Measurements from ENCODE around the gene NAV2.
"Not testable (repeated sequence)": the region's sequence is repeated elsewhere in the genome, so short reads cannot be mapped to it uniquely, and the experiment has no call there.

Gene NAV2

DNA sequence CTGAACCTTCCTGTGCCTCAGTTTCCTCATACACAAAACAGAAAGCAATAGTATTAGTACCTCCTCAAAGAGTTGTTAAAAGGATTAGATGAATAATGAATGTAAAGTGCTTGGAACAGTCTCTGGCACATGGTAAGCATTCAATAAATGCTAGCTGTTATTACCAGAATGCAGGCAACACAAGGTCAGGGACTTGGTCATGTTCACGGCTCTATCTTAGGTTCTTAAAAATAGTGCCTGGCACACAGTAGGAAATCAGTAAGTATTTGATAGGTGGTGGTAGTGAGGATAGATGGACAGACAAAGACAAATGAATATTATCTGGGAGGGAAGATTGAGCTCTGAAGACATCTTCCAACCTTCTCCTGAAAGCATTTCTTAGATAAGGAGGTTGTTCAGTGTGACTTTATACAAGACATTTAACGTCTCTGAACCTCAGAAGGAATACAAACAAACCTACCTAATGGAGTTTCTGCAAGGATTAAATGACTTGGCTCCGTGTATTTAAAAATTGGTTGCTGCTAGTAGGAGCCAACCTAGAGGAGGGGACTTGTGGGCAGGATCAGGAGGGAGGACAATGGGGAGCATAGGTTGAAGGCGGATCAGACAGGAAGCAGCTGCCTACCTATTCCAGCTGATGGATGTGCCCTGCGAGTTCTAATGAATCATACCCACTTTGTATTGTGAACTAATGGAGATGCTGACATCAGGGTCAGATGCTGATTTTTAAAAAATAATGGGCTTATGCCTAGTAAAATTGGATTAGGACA, 353.6 kb downstream of the NAV2 start:
- no peak for DNase-seq

DNA sequence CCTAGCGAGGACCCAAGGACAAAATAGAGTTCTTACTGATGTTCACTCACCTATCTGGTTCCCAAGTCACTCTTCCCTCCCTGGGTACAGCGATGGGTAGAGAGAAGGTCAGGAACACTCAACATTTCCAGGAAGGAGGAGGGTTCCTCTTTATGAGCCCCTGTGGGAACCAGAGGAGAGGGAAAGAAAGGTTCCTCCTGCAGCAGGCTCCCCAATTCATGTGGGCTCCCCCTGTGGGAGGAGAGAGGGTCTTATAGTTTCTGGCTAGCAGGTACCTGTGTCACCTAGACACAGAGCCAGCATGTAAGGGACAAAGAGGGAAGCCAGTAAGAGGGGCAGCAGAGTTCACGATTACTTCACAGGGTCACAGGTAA, 354.1 kb downstream of the NAV2 start:
- DNase-seq: no peak

DNA sequence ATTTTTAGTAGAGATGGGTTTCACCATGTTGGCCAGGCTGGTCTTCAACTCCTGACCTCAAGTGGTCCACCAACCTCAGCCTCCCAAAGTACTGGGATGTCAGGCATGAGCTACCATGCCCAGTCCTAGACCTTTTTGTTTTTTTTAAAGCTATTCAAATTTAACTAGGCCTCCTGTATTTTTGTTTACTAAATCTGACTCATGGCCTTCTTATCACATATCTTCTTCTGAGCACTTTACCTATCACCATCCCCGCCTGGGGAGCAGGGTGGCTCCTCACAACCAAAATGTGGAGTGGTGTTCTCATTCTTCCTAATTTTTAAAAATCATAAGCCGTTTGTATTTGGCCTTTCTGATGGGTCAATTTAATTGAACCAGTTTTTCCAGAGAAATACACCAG, 355.0 kb downstream of the NAV2 start:
- no peak for DNase-seq

DNA sequence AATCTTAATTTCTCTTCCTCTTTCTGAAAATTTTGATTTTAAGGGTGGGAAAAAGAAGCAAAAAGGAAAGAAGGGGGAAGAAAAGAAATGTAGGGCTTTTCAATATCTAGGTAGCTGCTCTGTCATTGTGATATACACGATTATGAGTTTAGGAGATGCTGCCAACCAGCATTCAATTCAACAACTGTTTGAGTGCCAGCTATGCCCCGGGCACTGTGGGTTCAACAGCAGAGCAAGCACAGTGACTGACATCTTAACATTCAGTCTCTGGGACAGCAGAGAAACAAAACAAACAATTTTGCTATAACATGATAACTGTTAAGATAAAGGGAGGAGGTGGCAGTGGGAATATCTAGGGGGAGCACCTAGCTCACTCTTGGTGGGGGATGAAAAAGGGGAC, 356.1 kb downstream of the NAV2 start:
- no peak for DNase-seq

DNA sequence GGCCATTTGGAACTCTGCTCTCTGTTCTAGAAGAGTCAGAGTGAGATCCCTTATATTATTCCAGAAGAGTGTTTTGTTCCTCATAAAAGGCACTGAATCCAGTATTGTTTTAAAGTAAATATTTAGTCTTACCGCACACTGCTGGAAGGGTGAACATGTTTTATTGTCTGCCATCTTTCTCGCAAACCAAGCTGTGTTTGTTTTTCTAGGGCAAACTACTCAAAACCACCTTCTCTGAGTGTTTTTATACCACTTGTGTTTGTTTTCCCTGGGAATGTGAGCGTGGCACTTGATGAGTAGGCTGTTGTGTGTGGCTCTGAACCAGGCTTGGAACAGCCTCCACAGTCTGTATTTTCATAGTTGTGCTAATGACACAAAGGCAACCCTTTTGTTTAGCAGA, 357.8 kb downstream of the NAV2 start:
- no peak for DNase-seq

DNA sequence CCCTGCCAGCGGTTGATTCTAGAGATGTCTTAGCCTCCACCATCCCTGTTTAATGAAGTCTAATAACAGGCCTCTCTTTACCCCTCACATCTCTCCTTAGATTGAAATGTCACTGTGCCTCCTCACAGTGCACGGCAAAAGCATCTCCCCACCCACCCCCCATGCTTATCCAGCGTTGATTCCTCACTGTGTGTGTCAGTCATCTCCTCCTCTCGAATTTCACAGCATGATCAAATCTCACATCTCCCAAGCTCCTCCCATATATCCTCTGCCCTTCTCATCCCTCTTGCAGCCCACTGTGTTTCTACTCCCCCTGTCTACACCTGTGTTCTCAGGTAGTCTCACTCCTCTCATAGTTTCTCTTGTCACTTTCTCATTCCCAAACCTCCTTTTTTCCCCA, 363.0 kb downstream of the NAV2 start:
- DNase-seq: no peak

DNA sequence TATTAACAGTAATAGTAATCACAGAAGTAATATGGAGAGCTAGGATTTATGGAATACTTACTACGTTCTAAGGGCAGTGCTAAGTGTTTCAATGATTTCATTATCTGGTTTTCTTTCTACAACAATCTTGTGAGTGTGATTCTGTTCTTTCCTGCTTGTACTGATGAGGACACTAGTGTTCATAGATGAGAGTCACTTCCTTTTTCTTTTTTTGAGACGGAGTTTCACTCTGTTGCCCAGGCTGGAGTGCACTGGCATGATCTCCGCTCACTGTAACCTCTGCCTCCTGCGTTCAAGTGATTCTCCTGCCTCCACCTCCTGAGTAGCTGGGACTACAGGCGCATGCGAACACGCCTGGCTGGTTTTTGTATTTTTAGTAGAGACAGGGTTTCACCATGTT, 366.2 kb downstream of the NAV2 start:
- DNase-seq: no peak

DNA sequence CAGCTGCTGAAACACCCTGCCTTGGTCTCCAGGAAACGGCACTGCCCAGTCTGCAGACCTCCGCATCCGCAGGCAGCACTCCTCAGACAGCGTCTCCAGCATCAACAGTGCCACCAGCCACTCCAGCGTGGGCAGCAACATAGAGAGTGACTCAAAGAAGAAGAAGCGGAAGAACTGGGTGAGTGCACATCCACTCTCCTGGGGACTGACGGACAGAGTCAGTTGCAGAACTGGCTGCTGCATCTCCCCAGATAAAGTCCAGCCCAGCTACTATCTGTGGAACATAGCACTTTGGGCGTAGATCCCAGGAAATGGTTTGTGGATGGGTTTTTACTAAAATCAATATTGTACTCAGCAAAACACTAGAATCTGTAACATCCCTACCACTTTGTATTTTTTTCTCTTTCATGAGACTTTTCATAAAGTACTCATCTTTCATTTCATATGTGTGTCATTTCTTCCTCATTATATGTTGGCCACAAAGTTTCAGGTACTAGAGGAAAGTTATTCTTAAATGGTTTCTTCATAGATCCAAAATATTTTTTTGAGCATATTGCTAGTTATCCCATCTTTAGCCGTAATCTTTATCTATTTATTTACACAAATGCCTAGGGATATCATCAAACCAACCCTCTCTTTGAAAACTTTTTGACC, 367.5 kb downstream of the NAV2 start:
- DNase-seq: no peak

DNA sequence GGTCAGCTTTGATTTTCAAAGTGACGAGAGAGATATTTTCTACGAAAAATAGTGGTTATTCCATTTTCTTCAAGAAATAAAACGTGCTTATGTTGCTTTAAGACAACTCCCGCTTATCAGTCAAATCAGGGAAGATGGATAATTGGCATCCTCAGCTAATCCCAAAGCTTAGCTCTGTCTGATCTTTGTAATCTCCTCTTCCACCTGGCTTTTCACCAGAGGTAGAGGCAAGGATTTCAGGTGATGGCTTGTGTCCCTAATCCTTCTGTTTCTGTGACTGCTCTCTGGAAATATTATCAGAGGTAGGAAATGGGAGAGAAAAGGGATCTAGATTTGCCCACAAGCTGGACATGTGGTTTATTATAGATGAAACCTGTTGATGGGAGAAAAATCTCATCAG, 368.7 kb downstream of the NAV2 start:
- DNase-seq: no peak

DNA sequence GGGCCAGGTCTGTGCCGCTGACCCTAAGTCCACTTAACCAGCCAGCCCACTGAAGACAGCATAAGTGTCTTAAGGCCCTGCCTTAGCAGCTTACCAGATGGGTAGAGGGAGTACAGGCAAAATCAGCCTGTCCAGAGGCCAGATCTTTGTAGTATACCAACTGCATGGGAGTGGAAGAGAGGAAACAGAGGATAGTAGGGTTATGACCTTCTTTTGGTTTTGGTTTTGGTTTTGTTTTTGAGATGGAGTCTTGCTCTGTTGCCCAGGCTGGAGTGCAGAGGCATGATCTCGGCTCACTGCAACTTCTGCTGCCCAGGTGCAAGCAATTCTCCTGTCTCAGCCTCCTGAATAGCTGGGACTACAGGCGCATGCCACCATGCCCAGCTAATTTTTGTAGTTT, 371.2 kb downstream of the NAV2 start:
- DNase-seq: not testable (repeated sequence)

DNA sequence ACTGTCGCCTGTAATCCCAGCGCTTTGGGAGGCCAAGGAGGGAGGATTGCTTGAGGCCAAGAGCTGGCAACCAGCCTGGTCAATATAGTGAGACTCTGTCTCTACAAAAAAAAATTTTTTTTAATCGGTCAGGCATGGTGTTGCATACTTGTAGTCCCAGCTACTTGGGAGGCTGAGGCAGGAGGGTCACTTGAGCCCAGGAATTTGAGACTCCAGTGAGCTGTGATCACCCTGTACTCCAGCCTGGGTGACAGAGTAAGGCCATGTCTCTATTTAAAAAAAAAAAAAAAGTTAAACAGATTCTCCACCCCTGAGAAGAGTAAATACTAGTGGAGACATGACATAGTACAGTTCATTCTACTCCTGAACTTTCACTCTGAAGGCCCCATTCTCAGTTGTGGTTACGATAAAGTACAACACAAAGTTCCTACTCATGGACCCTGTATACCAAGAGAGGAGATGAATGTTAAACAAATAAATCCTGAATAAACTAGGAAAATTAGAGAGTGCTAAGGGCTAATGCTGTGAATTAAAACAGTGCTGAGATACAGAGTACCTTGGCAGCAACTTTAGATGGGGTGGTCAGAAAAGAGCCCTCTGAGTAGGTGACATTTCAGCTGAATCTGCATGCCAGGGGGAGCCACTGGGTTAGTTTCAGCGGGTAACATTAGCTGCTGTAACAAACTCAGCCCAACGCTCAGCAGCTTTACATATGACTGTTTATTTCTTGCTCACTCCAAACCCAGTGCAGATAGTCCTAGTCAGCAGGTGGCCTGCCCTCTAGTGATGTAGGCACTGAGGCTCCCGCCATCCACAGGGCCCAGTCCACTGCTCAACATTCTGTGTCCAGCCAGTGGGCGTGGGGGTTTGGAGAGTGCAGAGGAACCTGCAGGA, 372.5 kb downstream of the NAV2 start:
- no peak for DNase-seq

DNA sequence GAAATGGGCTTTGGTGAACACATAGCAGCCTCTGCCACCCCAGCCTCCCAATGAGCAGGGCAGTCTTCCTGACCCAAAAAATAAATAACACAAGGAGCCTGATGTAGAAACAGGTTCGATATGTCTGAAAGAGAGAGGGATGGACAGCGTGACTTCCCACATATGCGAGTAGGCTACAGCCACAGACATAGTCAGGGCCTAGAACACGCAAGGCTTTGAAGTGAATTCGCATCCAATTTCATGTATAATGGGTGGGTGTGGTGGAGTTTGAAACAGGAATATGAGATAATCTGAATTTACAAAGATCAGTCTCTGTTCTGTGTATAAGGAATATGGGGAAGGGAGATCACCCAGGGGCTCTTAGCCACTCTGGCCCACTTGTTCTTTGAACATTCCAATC, 373.3 kb downstream of the NAV2 start:
- DNase-seq: no peak

DNA sequence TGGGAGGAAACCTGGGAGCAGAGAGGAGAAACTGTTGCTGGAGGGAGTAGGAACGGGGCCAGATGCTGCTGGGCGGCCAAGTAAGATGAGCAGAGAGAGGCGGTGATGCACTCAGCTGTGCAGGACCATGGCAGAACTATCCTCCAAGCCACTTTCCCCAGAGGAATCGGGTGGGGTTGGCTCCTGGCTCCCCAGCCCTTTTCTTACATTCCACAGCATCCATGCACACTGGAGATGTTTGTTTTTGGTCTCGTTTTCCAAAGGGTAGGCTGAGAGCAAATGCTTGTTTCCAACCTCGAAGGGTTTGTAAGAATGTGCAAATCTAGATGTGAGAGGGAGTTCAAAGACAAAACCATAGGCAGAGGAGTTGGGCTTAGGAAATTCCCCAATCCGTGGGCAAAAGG, 374.5 kb downstream of the NAV2 start:
- no peak for DNase-seq

DNA sequence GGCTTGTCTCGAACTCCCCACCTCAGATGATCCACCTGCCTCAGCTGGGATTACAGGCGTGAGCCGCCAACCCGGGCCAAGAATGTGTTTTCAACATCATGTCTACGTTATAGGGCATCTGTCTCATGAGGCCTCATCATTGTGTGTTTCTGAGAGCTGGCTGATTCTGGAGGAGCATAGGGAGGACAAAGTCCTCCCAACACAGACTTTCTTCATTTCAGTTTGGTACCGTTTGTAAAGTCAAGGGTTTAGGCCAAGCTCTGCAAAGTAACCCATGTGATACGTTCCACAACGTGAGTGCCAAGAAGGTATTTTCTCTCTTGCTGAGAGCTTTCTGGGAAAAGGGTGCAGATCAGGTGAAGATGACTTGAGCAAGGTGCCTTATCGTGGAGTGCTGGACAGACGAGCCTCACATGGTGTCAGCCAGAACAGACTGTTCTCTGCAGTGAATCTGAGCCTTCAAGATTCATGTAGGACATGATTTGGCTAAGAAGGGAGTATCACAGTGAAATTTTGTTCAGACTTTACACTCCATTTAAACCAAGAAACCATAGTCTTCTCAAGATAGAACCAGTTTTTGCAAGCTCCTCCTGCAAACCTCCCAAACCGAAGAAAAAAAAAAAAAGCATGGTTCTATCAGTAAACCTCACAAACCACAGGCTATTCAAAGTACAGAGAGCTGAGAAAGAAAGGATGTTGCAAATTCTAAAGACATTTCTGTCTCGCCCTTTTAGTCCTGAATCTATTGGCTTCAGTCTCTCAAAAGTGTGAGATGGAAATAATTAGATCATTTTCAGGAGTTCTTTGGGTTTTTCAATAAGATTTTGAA, 376.0 kb downstream of the NAV2 start:
- DNase-seq: no peak

DNA sequence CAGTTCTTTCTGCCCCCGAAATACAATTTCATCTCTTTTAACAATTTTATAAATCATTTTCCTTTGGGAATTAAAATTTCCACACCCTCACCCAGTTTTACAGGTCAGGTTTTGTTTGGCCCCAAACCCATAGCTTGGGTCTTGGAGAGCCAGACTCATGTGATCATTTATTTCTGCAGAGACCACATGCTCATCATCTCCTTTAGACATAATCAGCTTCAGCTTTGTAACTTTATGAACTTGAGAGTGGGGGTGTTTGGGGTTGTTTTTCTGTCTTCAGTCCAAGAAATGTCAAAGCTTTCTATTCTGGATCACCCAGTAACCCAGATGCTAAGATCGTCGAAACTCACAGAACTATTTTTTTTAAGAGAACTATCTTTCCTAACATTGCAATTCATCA, 376.7 kb downstream of the NAV2 start:
- no peak for DNase-seq

DNA sequence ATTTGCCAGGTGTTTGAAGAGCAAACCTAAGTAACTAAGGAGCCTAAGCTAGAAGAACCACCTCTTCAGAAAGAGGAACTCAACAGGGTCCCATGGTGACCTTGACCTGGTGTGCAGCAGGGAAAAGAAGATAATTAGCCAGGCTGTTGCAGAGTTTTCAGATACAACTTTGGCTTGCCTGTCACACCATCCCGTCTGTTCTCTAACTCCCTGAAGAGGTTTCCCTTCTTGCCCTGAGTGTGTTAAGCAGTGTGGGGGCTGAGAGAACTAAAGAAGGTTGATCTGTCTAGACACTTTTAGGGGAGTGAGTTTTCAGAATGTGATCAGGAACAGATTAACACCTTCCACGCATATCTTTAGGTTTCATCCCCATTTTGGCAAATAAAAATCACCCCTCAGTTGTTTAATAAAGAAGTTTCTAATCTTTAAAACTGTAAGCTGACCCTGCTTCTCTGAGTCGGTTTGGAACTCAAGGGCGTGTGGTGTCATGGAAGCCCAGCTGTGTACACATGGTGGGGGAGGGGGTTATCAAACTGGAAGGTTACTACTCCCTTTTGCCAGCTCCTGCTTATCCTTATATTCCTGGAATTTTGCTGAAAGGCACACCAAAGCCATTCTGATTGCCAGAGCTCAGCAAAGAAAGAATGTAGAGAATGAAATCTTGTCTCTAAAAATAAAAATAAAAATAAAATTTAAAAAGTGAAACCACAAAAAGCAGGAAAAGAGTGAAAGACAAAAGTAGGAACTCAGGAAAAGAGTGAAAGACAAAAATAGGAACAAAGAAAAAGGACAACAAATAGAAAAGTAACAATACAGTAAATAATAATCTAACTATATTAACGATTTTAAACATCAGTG, 377.4 kb downstream of the NAV2 start:
- no peak for DNase-seq

DNA sequence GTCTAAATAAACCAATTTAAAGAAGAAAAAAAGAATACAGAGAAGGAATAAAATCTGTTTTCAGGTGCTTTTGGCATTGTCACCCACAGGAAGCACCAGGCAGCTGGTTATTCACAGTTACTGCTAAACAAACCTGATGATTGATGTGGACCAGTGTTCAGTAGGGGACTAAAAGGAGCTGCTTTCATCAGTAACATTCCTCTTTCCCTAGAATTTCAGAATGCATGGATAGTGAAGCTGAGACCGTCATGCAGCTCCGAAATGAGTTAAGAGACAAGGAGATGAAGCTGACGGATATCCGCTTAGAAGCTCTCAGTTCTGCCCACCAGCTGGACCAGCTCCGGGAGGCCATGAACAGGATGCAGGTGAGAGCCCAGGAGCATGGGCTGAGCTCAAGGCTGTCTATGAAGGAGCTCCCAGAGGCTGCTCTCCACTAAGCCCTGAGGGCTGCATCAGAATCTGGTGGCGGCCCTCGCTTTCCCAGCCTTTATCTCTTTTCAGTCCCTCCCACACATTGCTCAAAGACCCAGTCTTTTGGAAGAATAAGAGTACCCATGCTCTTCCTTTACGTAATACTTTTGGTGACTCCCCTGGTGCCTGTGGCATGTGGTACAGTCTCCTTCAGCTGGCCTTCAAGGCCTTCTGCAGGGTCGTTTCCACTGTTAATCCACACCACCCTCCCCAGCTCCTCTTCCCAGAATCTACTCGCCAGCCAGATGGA, 378.2 kb downstream of the NAV2 start:
- no peak for DNase-seq

DNA sequence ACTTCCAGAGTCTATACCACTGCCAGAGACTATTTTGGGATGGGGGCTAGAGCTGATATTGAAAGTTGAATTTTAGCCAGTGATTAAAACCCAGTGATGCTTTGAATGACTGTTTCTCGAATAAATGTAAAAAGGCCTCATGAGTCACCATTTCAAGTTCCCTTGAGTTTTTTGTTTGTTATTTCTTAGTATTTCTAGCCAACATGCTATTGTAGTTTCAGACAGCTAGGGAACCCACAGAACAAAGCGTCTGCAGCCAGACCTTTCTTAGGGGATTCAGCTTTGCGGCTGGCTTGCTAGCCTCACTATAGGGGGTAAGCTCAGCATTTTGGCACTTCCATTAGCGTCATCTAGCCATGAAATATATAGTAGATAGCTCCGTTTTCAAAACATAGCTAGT, 381.1 kb downstream of the NAV2 start:
- no peak for DNase-seq

DNA sequence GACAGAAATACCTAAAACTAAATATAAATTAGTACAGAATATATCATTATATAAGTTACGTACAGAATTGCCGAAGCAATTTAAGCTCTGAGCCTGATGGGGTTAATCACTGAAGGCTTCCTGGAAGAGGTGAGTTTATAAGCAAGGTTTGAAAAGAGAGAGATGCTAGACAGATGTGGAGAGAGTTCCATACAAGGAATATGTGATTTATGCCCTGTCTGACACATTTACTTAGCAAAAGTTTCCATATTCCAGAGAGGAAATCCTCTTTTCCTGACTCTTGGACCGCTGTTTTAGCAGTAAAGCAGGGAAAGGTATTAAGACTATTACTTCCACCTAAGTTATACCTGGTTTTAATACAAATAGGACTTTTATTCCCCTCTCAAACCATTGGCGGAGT, 382.6 kb downstream of the NAV2 start:
- no peak for DNase-seq

DNA sequence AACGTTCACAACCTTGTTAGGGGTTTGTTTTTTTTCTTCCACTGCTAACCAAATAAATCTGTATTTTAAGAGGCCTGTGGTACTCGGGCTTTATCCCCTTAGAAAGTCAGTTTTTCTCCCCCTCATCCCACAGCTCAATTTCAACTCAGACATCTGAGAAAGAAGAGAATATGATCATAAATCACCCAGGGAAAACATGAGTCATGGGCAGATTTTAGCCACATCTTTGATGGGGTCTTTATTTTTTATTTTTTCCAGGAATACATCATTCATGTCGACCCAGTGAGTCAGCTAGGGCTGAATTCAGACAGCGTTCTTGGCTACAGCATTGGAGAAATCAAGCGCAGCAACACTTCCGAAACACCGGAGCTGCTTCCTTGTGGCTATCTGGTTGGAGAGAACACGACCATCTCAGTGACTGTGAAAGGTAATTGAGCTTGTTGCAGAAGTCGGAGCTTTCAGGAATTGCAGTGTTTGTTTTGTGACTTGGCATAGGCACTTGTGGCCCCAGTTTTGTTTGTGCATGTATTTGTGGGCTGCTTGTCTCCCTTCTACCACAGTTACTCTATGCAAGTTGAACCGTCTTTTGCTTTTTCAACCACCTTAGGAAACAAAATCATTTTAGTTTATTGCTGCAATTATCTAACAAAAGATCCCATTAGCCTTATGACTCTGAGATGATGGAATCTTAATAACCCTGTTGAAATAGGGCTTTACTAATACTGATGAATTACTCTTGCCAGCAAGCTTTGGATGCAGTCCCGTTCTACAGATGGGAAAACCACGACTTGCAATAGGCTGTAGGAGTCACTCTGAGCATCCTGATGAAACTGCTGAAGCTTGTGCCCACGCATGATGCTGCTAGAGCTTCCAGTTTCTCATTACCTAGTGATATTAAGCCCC, 384.9 kb downstream of the NAV2 start:
- DNase-seq: no peak
